Upper lobe of right lung (tissue), 1 donor: ENCODE results near the gene TARBP2. TPM values are rescaled to one million over a fixed set of nuclear protein-coding genes. Genes with fewer than 3 reads are reported as not detected.

Experiments
- ATAC-seq: fragments of 200-7000 bp; cut with Tn5 transposase; one replicate; pipeline ENCODE4 v1.9.1; 2020; ENCODE audit warnings: mild to moderate bottlenecking, moderate library complexity
- DNase-seq: peaks from one replicate; pipeline ENCODE4 v3.0.0-alpha.2; 2020
- H3K27ac ChIP-seq: fragments of 200-600 bp; one replicate; pipeline ENCODE4 v1.8.0; 2022
- H3K27me3 ChIP-seq: fragments of 200-600 bp; one replicate; pipeline ENCODE4 v1.8.0; 2022; ENCODE audit warnings: mild to moderate bottlenecking
- H3K36me3 ChIP-seq: fragments of 200-600 bp; one replicate; pipeline ENCODE4 v1.8.0; 2022
- H3K4me1 ChIP-seq: fragments of 200-600 bp; one replicate; pipeline ENCODE4 v1.8.0; 2022
- H3K4me3 ChIP-seq: fragments of 200-600 bp; one replicate; pipeline ENCODE4 v1.8.0; 2022; ENCODE audit warnings: mild to moderate bottlenecking
- H3K9me3 ChIP-seq: fragments of 200-600 bp; one replicate; pipeline ENCODE4 v1.8.0; 2022
- CTCF ChIP-seq: fragments of 200-600 bp; IDR thresholded peaks from one replicate; pipeline ENCODE4 v1.8.0; 2022; ENCODE audit warnings: antibody characterized with exemption
- intact Hi-C: fragments of 100-400 bp; cut with DNase I; formaldehyde crosslinking; loops from one replicate; pipeline ENCODE4 v1.11.0; 2022
- total RNA-seq: library from RNA; stranded (reverse); fragmentation: NEBNext Ultra II Directional; extraction: Animal tissue kit (Norgen Biotek cat#: 25700); gene quantifications from one replicate; pipeline ENCODE4 v1.2.1, GENCODE V29; 2021
- donor health status: DM: no; HTN: yes; CAD: no; lungs with severe emphysema.

TARBP2 gene
- total RNA-seq, 1 donor from 2014 or later = 33.1 TPM

GRCh38 chr12:53518381-53518780, 17.3 kb downstream of the TARBP2 start:
- Histone ChIP-seq H3K27me3 (no peaks in the 10 kb centered on the region), H3K27ac (no peak overlapping the region), H3K9me3 (no peaks in the 10 kb centered on the region), H3K4me1 (peaks cover 4% of the 10 kb centered on the region), H3K4me3 (no peak overlapping the region), H3K36me3 (peaks cover 100% of the 10 kb centered on the region)
- intact Hi-C loops = no loop called here
- ATAC-seq (no peak), DNase-seq (no peak)
- no peak for TF ChIP-seq CTCF

GRCh38 chr12:53523131-53523530, 22.0 kb downstream of the TARBP2 start:
- Histone ChIP-seq H3K36me3 (peaks cover 94% of the 10 kb centered on the region), H3K4me3 (no peak overlapping the region)
- ATAC-seq = no peak

GRCh38 chr12:53524476-53524875, 23.4 kb downstream of the TARBP2 start:
- DNase-seq (no peak), ATAC-seq (no peak)
- H3K4me3 ChIP-seq = no peak overlapping the region
- no peaks in the 10 kb centered on the region for H3K4me1 ChIP-seq
- no peak for TF ChIP-seq CTCF
- H3K36me3 ChIP-seq = peaks cover 94% of the 10 kb centered on the region
- no peak overlapping the region for H3K27ac ChIP-seq
- no peaks in the 10 kb centered on the region for H3K9me3 ChIP-seq
- H3K27me3 ChIP-seq = no peaks in the 10 kb centered on the region
- intact Hi-C loops = no loop called here

More at GRCh38 chr12:53523131-53523530, 22.0 kb downstream of the TARBP2 start:
- H3K9me3 ChIP-seq = no peaks in the 10 kb centered on the region
- H3K27me3 ChIP-seq = no peaks in the 10 kb centered on the region
- H3K4me1 ChIP-seq = no peaks in the 10 kb centered on the region
- no peak for TF ChIP-seq CTCF
- intact Hi-C loops = no loop called here
- no peak for DNase-seq
- H3K27ac ChIP-seq = no peak overlapping the region

- peaks cover 93% of the 10 kb centered on the region for H3K36me3 ChIP-seq
- TF ChIP-seq CTCF = no peak
- intact Hi-C loops = no loop called here
- H3K9me3 ChIP-seq = no peaks in the 10 kb centered on the region
- DNase-seq = no peak
- no peaks in the 10 kb centered on the region for H3K4me1 ChIP-seq
- H3K27ac ChIP-seq = no peak overlapping the region
- no peaks in the 10 kb centered on the region for H3K27me3 ChIP-seq
- no peak overlapping the region for H3K4me3 ChIP-seq
- ATAC-seq = no peak
Observed at GRCh38 chr12:53530061-53530460, 29.0 kb downstream of the TARBP2 start.

GRCh38 chr12:53530920-53531319, 29.8 kb downstream of the TARBP2 start:
- no peak for TF ChIP-seq CTCF
- H3K27ac ChIP-seq = no peak overlapping the region
- intact Hi-C loops = no loop called here
- H3K9me3 ChIP-seq = no peaks in the 10 kb centered on the region
- no peaks in the 10 kb centered on the region for H3K27me3 ChIP-seq
- no peak for ATAC-seq
- no peak for DNase-seq
- no peak overlapping the region for H3K4me3 ChIP-seq
- peaks cover 93% of the 10 kb centered on the region for H3K36me3 ChIP-seq
- no peaks in the 10 kb centered on the region for H3K4me1 ChIP-seq

- ATAC-seq = no peak
Observed at GRCh38 chr12:53532021-53532420, 30.9 kb downstream of the TARBP2 start.

More at GRCh38 chr12:53532021-53532420, 30.9 kb downstream of the TARBP2 start:
- no peaks in the 10 kb centered on the region for H3K9me3 ChIP-seq
- no peaks in the 10 kb centered on the region for H3K4me1 ChIP-seq
- intact Hi-C loops = no loop called here
- no peak for TF ChIP-seq CTCF
- H3K27me3 ChIP-seq = no peaks in the 10 kb centered on the region
- peaks cover 98% of the 10 kb centered on the region for H3K36me3 ChIP-seq
- no peak overlapping the region for H3K4me3 ChIP-seq
- no peak overlapping the region for H3K27ac ChIP-seq
- DNase-seq = no peak
